ENCODE data around the gene TBC1D14. TPM values are rescaled to one million over a fixed set of nuclear protein-coding genes. Genes with fewer than 3 reads are reported as not detected.
A peak's percentile ranks its signal among the peaks of the same experiment; 100 is the strongest.

TBC1D14 gene
- total RNA-seq, 2 donors from 2014 or later: 42.3 to 43.5 TPM

DNA sequence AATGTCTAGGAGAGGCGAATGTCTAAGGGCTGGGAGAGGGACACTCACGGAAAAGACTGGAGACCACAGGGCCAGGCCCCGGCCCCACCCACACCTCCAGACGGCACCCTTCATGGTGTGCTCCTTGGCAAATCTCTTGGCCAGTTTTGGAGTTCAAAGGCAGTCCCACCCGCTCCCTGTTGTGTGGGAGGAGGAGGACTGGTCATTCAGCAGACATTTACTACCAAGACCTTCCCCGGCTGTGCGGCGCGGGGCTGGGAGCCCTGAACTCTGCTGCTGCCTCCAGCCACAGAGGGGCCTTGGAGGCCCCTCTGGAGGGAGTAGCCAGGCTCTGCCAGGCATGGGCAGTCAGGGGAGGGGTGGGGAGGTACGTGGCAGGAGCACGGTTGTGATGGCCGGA, 8.7 kb upstream of the TBC1D14 start:
- Mint-ChIP-seq H3K9me3 (no peaks in the 10 kb centered on the region), H3K4me1 (peaks cover 3% of the 10 kb centered on the region), H3K4me3 (no peak overlapping the region), H3K27ac (no peak overlapping the region), H3K27me3 (ENCODE audit: insufficient read depth) (peaks cover 9% of the 10 kb centered on the region), H3K36me3 (ENCODE audit: low read depth) (no peaks in the 10 kb centered on the region)
- H3K27me3 ChIP-seq (ENCODE audit: control insufficient read depth, insufficient read depth, low read length, poor library complexity, severe bottlenecking): no peaks in the 10 kb centered on the region
- TF ChIP-seq, protein P1, sequence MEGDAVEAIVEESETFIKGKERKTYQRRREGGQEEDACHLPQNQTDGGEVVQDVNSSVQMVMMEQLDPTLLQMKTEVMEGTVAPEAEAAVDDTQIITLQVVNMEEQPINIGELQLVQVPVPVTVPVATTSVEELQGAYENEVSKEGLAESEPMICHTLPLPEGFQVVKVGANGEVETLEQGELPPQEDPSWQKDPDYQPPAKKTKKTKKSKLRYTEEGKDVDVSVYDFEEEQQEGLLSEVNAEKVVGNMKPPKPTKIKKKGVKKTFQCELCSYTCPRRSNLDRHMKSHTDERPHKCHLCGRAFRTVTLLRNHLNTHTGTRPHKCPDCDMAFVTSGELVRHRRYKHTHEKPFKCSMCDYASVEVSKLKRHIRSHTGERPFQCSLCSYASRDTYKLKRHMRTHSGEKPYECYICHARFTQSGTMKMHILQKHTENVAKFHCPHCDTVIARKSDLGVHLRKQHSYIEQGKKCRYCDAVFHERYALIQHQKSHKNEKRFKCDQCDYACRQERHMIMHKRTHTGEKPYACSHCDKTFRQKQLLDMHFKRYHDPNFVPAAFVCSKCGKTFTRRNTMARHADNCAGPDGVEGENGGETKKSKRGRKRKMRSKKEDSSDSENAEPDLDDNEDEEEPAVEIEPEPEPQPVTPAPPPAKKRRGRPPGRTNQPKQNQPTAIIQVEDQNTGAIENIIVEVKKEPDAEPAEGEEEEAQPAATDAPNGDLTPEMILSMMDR (conservative IDR thresholded peaks at IDR 0.05): no peak
- no peaks in the 10 kb centered on the region for H3K4me1 ChIP-seq (ENCODE audit: control insufficient read depth, insufficient read depth, low read length)
- no peaks in the 10 kb centered on the region for H3K36me3 ChIP-seq (ENCODE audit: control insufficient read depth, insufficient read depth, low read length)
- no peak overlapping the region for H3K27ac ChIP-seq (ENCODE audit: low read depth, low read length)
- no peak overlapping the region for H3K9ac ChIP-seq (ENCODE audit: extremely low read depth, low read length, poor library complexity, severe bottlenecking)
- 91 to 100% methylated on average over 3 to 12 of the region's 12 CpGs for WGBS, 2 experiments (ENCODE audit: insufficient coverage in 1 of 2, insufficient read length in 1 of 2)
- DNase-seq: no peak
- no peaks in the 10 kb centered on the region for H3K9me3 ChIP-seq (ENCODE audit: control insufficient read depth, low read length)
- no peak overlapping the region for H3K4me3 ChIP-seq (ENCODE audit: low read length)

DNA sequence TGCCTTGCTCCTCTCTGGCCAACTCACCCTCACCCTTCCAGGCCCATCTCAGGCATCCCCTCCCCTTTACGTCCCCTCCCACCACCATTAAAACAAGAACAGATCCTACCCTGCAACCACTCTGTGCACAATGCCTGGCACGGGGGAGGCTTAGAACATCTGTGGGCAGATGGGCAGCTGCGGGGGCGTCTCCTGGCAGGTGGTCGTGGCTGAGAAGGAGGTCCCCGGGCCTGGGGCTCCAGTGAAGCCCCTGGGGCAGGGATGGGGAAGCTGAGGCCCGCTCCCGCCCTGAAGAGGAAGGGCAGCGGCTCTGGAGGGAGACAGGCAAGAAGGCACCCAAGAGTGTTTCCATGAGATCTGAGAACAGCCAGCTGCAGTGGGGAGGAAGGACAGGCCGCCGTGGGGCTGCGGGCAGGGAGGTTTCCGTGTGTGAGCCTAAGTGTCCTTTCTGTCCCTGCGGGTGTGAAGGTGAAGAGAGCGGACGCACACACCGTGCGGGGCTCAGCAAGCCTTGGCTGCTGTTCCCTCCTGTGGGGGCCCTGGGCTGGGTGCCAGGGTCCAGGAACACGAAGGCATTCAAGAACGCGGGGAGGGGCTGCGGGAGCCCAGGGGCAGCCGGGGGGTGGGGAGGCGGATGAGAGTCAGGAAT, 7.8 kb upstream of the TBC1D14 start:
- no peak overlapping the region for H3K4me3 Mint-ChIP-seq
- 91 to 96% methylated on average over 8 to 24 of the region's 24 CpGs for WGBS, 2 experiments (ENCODE audit: insufficient coverage in 1 of 2, insufficient read length in 1 of 2)
- H3K27me3 ChIP-seq (ENCODE audit: control insufficient read depth, insufficient read depth, low read length, poor library complexity, severe bottlenecking): no peaks in the 10 kb centered on the region
- peaks cover 16% of the 10 kb centered on the region for H3K27me3 Mint-ChIP-seq (ENCODE audit: insufficient read depth)
- no peak overlapping the region for H3K27ac Mint-ChIP-seq
- TF ChIP-seq, protein P1 (conservative IDR thresholded peaks at IDR 0.05): no peak
- H3K27ac ChIP-seq (ENCODE audit: low read depth, low read length): no peak overlapping the region
- no peaks in the 10 kb centered on the region for H3K4me1 ChIP-seq (ENCODE audit: control insufficient read depth, insufficient read depth, low read length)
- H3K4me3 ChIP-seq (ENCODE audit: low read length): no peak overlapping the region
- no peaks in the 10 kb centered on the region for H3K36me3 ChIP-seq (ENCODE audit: control insufficient read depth, insufficient read depth, low read length)
- no peaks in the 10 kb centered on the region for H3K9me3 Mint-ChIP-seq
- H3K36me3 Mint-ChIP-seq (ENCODE audit: low read depth): no peaks in the 10 kb centered on the region
- H3K9me3 ChIP-seq (ENCODE audit: control insufficient read depth, low read length): no peaks in the 10 kb centered on the region
- DNase-seq: no peak
- no peak overlapping the region for H3K9ac ChIP-seq (ENCODE audit: extremely low read depth, low read length, poor library complexity, severe bottlenecking)
- peaks cover 3% of the 10 kb centered on the region for H3K4me1 Mint-ChIP-seq

DNA sequence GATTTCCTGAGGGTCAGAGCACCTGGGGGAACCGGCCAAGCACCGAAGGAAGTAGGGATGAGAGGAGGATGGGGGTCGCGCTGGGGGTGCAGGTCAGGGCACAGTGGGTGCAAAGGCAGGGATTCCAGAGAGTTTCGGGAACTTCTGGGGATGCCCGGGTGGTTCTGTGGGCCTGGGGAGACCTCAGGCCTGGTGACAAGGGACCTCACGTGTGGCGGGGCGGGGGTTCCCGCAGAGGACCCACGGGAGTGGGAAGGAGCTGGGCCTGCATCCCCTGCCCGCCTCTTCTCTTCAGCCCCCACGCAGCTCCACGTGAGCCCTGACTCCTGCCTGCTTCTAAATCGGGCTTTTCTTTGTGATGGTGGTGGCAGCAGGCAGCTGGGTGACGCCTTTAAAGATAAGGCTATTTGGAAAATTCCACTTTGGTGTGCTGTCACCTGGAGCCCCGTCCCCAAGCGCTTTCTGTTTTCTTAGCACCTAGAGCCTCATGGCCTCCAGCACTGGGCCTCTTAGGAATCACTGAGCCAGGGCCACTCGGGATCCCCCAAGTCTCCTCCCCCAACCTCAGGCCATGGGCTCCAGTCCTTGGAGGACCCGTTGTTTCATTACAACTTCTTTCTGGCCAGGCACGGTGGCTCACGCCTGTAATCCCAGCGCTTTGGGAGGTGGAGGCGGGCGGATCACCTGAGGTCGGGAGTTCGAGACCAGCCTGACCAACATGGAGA, 7.1 kb upstream of the TBC1D14 start:
- no peaks in the 10 kb centered on the region for H3K9me3 Mint-ChIP-seq
- peaks cover 22% of the 10 kb centered on the region for H3K27me3 Mint-ChIP-seq (ENCODE audit: insufficient read depth)
- no peak overlapping the region for H3K27ac ChIP-seq (ENCODE audit: low read depth, low read length)
- no peak overlapping the region for H3K27ac Mint-ChIP-seq
- peaks cover 5% of the 10 kb centered on the region for H3K27me3 ChIP-seq (ENCODE audit: control insufficient read depth, insufficient read depth, low read length, poor library complexity, severe bottlenecking)
- H3K9ac ChIP-seq (ENCODE audit: extremely low read depth, low read length, poor library complexity, severe bottlenecking): no peak overlapping the region
- H3K36me3 ChIP-seq (ENCODE audit: control insufficient read depth, insufficient read depth, low read length): no peaks in the 10 kb centered on the region
- DNase-seq: peak; percentile 64
- H3K4me3 Mint-ChIP-seq: no peak overlapping the region
- H3K4me3 ChIP-seq (ENCODE audit: low read length): no peak overlapping the region
- TF ChIP-seq, protein P1 (conservative IDR thresholded peaks at IDR 0.05): no peak
- H3K36me3 Mint-ChIP-seq (ENCODE audit: low read depth): no peaks in the 10 kb centered on the region
- H3K4me1 ChIP-seq (ENCODE audit: control insufficient read depth, insufficient read depth, low read length): no peaks in the 10 kb centered on the region
- H3K9me3 ChIP-seq (ENCODE audit: control insufficient read depth, low read length): no peaks in the 10 kb centered on the region
- WGBS, 2 experiments (ENCODE audit: insufficient coverage in 1 of 2, insufficient read length in 1 of 2): 81 to 87% methylated on average over 19 to 27 of the region's 27 CpGs
- H3K4me1 Mint-ChIP-seq: peaks cover 3% of the 10 kb centered on the region

All from endodermal cell (in vitro differentiated cells).